SHP77 (cell line): ENCODE data around the gene DNAH11.

Experiments used
- DNase-seq, 2 experiments: peaks; one replicate each; lab custom pipeline; 2025; lab: John Stamatoyannopoulos, UW

DNAH11 gene

DNA sequence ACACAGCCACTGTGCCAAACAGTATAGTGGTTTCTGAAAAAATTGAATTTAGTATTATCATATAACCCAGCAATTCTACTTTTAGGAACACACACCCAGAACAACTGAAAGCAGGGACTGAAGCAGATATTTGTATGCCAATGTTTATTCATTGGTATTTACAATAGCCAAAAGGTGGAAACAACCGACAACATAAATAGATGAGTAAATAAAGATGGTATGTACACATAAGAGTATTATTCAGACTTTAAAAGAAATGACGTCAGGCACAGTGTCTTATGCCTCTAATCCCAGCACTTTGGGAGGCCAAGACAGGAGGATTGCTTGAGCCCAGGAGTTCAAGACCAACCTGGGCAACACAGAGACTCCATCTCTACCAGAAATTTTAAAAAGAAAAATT, 395.6 kb downstream of the DNAH11 start:
- DNase-seq, result no peak

DNA sequence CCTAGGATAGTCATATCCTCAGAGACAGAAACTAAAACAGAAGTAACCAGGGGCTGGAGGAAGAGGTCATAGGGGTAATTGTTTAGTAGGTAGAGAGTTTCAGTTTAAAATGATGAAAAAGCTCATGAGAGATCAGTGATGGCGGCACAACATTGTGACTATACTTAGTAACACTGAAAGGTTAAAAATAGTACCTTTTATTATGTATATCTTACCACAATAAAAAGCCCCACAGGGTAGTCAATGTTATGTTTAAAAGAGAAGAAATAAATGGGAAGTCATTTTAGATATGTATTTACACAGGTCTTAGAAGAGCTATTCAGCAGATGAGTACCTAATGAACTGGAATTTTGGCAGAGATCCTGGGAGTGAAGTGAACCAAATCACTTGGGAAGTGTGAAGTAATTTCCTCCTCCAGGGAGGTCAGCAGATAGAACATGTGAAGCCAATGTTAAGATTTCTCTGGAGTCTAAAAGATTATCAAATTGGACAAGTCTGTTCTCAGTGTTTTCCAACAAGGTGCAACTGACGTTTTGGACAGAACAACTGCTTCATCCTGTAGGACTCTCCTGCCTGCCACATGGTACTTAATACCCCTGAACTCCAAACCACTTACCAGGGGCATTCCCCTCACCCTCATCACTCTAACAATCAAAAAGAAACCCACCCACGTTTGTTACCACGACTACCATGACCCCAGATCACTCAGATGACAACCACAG, 396.5 kb downstream of the DNAH11 start:
- peak in 1 of 2 experiments; percentile 17 for DNase-seq

DNA sequence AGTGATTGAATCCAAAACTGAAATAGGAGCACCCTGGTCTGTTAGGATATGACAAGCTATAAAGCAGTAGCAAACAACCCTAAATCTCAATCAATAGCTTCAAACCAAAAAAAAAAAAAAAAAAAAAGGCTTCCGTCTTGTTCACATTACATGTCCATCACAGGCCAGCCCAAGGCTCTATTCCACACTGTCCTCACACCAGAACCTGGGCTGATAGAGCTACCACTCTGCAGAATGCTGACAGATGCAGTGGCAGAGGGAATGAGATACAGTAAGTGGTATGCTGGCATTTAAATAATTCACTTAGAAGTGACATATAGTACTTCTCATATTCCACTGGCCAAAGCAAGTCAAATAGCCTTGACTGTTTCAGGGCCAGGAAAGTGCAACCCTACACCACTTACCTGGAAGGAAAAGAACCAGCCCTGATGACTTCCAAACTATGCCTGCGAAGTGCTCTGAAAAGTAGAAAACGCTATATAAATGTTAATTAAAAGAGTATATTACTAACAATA, 397.1 kb downstream of the DNAH11 start:
- DNase-seq, result no peak

DNA sequence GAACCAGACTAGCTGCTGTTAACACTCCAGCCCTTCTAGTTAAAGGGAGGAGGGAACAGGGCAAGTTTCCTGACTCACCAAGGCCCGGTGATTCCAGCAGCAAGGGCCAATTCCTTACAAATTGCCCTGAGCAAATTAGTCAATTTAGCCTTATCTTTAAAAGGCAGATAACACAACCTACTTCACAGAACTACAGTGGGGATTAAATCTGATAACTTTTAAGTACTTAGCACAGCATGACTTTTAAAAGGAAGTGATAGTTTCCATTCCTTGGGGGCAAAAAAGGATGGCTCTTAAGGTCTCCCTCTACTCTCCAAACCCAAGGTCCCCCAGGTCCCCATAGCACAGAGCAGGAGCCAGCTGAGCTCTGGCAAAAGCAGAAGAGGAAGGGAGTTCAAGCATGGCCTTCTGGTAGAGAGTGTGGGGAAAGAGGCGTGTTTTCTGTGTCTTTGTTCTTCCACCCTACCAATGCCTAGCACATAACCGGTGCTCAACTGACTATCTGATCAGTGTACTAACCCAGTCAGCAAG, 398.8 kb downstream of the DNAH11 start:
- no peak for DNase-seq

DNA sequence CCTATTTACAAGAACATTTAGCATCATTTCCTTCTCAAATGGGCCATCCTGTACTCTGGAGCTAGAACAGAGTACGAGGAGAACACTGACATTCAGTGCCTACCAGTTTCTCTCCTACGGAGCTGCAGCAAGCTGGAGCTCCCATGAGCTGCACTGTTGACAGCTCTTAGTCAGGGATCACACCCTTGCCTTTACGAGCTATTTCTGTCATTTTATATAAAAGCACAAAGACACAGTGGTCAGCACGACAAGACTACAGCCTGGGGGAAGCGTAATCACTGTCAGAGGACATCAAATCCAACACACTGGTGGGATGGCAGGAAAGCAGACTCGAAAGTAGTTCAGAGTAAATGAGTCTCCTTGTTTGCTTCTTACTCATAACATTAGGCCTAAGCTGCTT, 400.1 kb downstream of the DNAH11 start:
- no peak for DNase-seq

DNA sequence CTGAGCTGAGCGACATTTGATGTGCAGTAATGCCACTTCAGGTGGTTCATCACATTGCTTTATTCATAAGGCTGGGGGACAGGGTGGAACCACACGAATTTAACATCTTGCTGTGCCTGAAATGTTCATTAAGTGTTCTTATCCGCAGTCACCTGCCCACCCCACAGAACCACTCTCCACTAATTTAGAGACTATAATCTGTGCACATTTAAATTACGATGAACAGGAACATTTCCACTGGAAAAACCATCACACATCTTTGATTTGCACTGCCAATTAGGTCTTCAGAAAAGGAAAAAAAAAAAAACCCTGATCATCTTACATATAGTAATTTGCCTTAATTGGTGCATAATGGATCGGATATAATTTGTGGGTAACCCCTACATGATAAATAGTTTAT, 400.6 kb downstream of the DNAH11 start:
- DNase-seq, result no peak

DNA sequence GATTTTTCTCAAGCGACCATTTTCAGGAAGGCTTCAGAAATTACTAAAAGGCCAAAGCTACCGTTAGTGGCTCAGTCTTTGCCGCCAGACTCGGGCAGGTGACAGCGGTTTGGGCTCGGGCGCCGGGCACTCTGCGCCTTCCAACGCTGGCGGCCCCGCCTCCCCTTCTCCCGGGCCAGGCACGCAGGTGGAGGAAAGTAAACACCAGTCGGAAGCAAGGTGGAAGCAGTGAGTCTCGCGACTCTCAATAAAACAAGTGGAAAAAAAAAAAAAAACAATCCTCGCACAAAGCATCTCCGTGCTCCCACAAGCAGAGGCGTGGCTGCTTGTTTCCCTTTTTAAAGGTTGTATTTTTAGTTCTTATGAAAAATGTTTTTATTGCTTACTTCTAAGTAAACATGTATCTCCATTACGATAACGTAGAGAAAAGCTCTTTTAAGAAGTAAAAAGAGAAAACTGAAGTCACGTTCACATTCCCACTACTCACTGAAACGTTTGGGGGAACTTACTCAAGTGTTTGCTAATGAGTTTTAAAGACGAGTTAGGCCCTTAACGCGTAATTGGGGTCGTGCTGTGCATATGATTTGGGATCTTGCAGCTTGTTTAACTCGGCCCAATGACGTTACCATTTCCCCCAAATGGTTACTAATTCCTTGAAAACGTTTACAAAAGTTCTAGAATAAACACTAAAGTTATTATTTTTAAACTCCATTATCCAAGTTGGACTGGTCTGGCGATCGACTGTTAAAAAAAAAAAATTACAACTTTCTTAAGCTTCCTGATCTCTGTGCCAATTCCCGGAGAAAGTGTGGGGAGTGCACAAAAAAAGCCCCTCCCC, 402.0 kb downstream of the DNAH11 start:
- DNase-seq, result peak; percentile 77 to 95

DNA sequence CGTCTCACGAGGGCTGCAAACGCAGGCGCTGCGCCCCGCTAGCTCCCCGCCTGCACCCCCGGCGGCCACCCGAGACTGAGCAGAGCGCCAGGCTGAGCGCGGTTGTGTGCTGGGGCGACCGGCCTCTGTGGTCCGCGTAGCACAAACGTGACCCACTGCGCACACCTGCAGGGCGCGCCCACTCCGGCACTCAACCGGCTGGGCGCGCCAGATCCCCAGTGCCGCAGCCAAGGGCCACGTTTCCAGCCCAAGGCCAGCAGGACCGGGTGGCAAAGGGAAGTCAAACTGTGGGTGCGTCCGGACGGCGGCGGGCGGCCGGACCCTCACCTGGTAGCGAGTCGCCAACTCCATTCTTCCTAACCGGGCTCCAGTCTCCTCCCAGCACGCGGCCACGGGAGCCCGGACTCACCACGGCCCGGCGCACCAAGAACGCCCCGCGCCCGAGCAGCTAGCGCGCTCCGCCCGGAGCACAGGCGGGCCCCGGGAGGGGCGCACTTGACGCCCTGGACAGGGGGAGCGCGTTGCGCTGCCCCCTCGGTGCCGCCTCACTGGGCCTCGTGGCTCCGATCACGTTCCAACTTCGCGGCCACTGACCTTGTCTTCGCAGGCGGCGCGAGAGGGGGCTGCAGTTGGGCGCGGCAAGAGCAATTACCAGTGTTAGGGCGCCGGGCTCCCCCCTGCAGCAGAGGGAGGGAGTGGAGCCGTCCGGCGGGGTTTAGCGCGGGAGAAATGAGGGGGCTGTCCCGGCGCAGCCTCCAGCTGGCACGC, 402.8 kb downstream of the DNAH11 start, which contains the start of gene CDCA7L:
Gene CDCA7L, minus strand, starts transcription at position 446 of the 768 bp plus-strand sequence. Its CDS starts 95 bp downstream, at position 351.
- DNase-seq, result peak; percentile 44 to 63

DNA sequence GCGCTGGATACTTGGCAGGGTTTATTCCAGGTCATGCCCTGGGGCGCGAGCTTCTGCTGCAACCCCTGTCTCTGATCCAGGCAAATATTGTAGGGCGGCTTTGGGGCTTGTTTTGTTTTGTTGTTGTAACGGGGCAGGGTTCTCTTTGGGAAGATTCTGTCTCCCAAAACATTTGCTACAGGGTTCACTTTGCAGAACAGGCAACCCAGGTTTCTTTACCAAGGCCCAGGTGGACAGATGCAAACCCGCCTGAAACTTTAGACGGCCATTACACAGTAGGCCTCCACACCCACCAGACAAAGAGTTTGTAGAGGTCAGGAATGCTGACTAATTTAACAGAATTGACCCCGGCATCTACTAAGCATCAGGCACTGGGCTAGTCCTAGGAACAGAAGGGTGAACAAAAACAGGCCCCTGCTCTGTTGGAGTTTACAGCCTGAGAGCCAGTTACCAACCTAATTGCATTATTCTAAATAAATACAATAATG, 403.4 kb downstream of the DNAH11 start:
- DNase-seq, result peak in 1 of 2 experiments; percentile 61

DNA sequence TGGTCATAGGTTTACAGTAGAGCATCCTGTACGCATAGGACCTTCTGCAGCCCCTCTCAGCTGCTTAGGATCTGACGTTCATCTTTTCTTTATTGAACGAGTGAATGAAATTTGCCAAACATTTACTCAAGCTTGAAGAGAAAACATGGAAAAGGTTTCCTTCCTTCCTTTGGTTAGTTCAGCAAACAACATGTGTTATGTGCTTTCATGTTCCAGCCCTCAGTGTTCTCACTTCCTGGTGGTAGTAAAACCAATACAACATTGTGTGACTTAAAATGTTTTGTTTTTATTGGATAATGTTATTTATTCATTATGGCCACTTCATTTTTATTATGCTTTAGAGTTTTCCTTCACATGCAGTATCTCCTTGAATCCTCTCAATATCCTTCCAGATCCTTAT, 404.2 kb downstream of the DNAH11 start:
- peak; percentile 27 to 41 for DNase-seq

DNA sequence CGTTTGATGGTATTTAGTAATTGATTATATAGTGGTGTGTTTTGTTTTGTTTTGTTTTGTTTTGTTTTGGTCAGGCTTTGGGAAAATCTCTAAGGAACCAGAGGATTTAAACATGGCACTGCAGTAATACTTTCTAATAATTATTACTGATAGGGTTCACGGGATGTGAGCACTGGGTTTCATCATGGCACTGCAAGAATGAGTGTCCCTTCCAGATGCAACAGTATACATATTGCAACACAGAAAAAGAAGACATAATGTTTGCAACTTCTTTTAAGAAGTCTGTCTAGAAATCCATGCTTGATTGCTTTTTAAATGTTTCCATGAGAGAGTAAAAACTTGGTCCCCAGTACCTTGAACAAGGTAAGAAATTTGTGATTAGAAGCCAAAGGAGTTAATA, 405.1 kb downstream of the DNAH11 start:
- no peak for DNase-seq

DNA sequence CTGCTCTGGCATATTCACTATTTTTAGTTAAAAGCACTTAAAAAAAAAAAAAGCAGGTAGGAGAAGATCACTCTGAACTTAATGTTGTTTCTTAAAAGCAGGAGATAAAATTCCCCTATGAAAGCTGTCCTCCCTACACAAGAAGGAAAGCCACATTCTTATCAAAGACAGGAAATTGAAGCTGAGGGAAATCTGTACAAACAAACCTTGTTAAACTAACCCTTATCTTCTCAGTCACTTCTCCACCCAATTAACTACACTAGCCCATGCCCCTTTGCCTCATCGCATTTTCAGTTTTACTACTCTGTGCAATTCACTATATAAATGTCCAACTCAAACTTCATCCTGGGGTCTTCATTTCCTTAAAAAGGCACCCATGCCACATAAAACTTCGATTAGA, 405.5 kb downstream of the DNAH11 start:
- DNase-seq, result no peak

DNA sequence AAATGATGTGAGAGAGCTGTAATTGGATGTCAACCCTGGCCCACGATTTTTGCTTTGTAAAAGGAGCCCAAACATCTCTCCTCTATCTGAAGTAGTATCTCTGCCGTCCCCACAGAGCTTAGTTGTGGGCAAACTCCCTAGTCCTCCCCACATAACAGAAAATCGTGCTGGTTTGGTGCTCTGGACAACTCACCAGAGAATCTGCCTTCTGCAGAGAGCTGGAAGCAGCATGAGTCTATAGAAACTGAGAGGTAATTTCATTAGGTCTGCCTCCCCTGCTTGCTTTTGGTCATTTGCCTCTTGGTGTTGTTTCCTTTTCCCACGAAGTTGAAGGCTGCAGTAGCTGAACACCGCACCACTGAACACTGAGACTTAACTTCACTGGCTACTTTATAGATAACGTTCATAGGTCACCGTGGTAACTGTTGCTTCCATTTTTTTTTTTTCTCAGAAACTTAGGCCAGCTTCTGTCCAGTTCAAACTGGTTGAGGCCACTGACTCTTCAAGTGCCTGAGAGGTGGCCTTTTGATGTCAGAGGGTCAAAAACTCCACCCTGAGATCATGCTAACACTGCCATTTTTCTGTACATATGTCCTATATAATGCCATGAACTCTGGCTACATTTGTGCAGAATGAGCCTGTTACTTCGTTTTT, 406.2 kb downstream of the DNAH11 start:
- DNase-seq, result no peak
